ENCODE results near the gene DEXI.
"Not testable (repeated sequence)": the region's sequence is repeated elsewhere in the genome, so short reads cannot be mapped to it uniquely, and the experiment has no call there.

DEXI gene

GRCh38 chr16:10929853-10930754 is 12.2 kb downstream of the DEXI start:
- H3K9me3 ChIP-seq (ENCODE audit: control insufficient read depth, low read length) = peaks cover 1% of the 10 kb centered on the region
- no peak overlapping the region for H3K4me2 ChIP-seq (ENCODE audit: low read length, poor library complexity, severe bottlenecking)
- H2AK5ac ChIP-seq (ENCODE audit: low read length, severe bottlenecking) = no peak overlapping the region
- H2BK15ac ChIP-seq (ENCODE audit: low read depth, poor library complexity, severe bottlenecking) = no peak overlapping the region
- H2BK5ac ChIP-seq (ENCODE audit: low read depth, low read length, poor library complexity, severe bottlenecking) = no peak overlapping the region
- H3K4me1 ChIP-seq (ENCODE audit: control insufficient read depth, insufficient read depth, low read depth, low read length) = peaks cover 3% of the 10 kb centered on the region
- no peaks in the 10 kb centered on the region for H3K27me3 ChIP-seq (ENCODE audit: control insufficient read depth in 1 of 2, insufficient read depth in 1 of 2, low read length in 2 of 2)
- no peak overlapping the region for H3K27ac ChIP-seq (ENCODE audit: low read length, poor library complexity, severe bottlenecking)
- H3K14ac ChIP-seq (ENCODE audit: low read length in 2 of 2) = no peak overlapping the region
- no peak overlapping the region for H2BK120ac ChIP-seq (ENCODE audit: low read depth, low read length)
- no peak overlapping the region for H4K91ac ChIP-seq (ENCODE audit: low read length)
- no peak overlapping the region for H3K9ac ChIP-seq (ENCODE audit: low read length)
- H3K18ac ChIP-seq (ENCODE audit: low read depth in 1 of 2, low read length in 2 of 2) = no peak overlapping the region
- 97% methylated on average over 14 of the region's 15 CpGs for WGBS
- H3K23ac ChIP-seq (ENCODE audit: low read length in 2 of 2) = no peak overlapping the region
- no peak overlapping the region for H3K4me3 ChIP-seq (ENCODE audit: insufficient read depth in 1 of 2, low read depth in 1 of 2, low read length in 2 of 2)
- no peak overlapping the region for H2BK12ac ChIP-seq (ENCODE audit: low read length in 2 of 2)
- H2AFZ ChIP-seq (ENCODE audit: low read depth, low read length) = no peak overlapping the region
- H4K8ac ChIP-seq (ENCODE audit: low read length) = no peak overlapping the region
- H3K36me3 ChIP-seq (ENCODE audit: control insufficient read depth in 1 of 2, insufficient read depth in 2 of 2, low read depth in 1 of 2, low read length in 2 of 2) = peaks cover 66 to 80% of the 10 kb centered on the region in 2 experiments
- peaks cover 36% of the 10 kb centered on the region for H3K79me1 ChIP-seq (replicated peaks; ENCODE audit: low read length, poor library complexity, severe bottlenecking)
- no peak overlapping the region for H3K4ac ChIP-seq (ENCODE audit: low read depth in 1 of 2, low read length in 2 of 2)
- no peak for DNase-seq

GRCh38 chr16:10929097-10929496 is 13.2 kb downstream of the DEXI start:
- not testable (repeated sequence) for H2BK15ac ChIP-seq (ENCODE audit: low read depth, poor library complexity, severe bottlenecking); H3K23ac ChIP-seq (ENCODE audit: low read length in 2 of 2); H3K4me3 ChIP-seq (ENCODE audit: insufficient read depth in 1 of 2, low read depth in 1 of 2, low read length in 2 of 2); H3K4ac ChIP-seq (ENCODE audit: low read depth in 1 of 2, low read length in 2 of 2); H2AFZ ChIP-seq (ENCODE audit: low read depth, low read length); H3K27me3 ChIP-seq (ENCODE audit: control insufficient read depth in 1 of 2, insufficient read depth in 1 of 2, low read length in 2 of 2); H4K91ac ChIP-seq (ENCODE audit: low read length); H3K14ac ChIP-seq (ENCODE audit: low read length in 2 of 2); H3K18ac ChIP-seq (ENCODE audit: low read depth in 1 of 2, low read length in 2 of 2); H2BK5ac ChIP-seq (ENCODE audit: low read depth, low read length, poor library complexity, severe bottlenecking); H3K9ac ChIP-seq (ENCODE audit: low read length); H2BK12ac ChIP-seq (ENCODE audit: low read length in 2 of 2); DNase-seq; H2BK120ac ChIP-seq (ENCODE audit: low read depth, low read length); H4K8ac ChIP-seq (ENCODE audit: low read length); H3K4me2 ChIP-seq (ENCODE audit: low read length, poor library complexity, severe bottlenecking); H3K27ac ChIP-seq (ENCODE audit: low read length, poor library complexity, severe bottlenecking); H3K4me1 ChIP-seq (ENCODE audit: control insufficient read depth, insufficient read depth, low read depth, low read length); H2AK5ac ChIP-seq (ENCODE audit: low read length, severe bottlenecking); H3K9me3 ChIP-seq (ENCODE audit: control insufficient read depth, low read length)
- 97% methylated on average over 12 of the region's 12 CpGs for WGBS
- peaks cover 68 to 83% of the 10 kb centered on the region in 2 experiments for H3K36me3 ChIP-seq (ENCODE audit: control insufficient read depth in 1 of 2, insufficient read depth in 2 of 2, low read depth in 1 of 2, low read length in 2 of 2)
- H3K79me1 ChIP-seq (replicated peaks; ENCODE audit: low read length, poor library complexity, severe bottlenecking) = peaks cover 33% of the 10 kb centered on the region

- Histone ChIP-seq H3K27me3 (ENCODE audit: control insufficient read depth in 1 of 2, insufficient read depth in 1 of 2, low read length in 2 of 2) (no peaks in the 10 kb centered on the region), H3K79me1 (replicated peaks; ENCODE audit: low read length, poor library complexity, severe bottlenecking) (peaks cover 25% of the 10 kb centered on the region), H3K4ac (ENCODE audit: low read depth in 1 of 2, low read length in 2 of 2) (no peak overlapping the region), H2AFZ (ENCODE audit: low read depth, low read length) (no peak overlapping the region), H3K4me3 (ENCODE audit: insufficient read depth in 1 of 2, low read depth in 1 of 2, low read length in 2 of 2) (no peak overlapping the region), H3K23ac (ENCODE audit: low read length in 2 of 2) (no peak overlapping the region), H3K4me2 (ENCODE audit: low read length, poor library complexity, severe bottlenecking) (no peak overlapping the region), H2BK120ac (ENCODE audit: low read depth, low read length) (no peak overlapping the region), H2BK5ac (ENCODE audit: low read depth, low read length, poor library complexity, severe bottlenecking) (no peak overlapping the region), H4K8ac (ENCODE audit: low read length) (no peak overlapping the region), H2BK12ac (ENCODE audit: low read length in 2 of 2) (no peak overlapping the region), H3K14ac (ENCODE audit: low read length in 2 of 2) (no peak overlapping the region), H3K9ac (ENCODE audit: low read length) (no peak overlapping the region), H4K91ac (ENCODE audit: low read length) (no peak overlapping the region), H3K36me3 (ENCODE audit: control insufficient read depth in 1 of 2, insufficient read depth in 2 of 2, low read depth in 1 of 2, low read length in 2 of 2) (peaks cover 67 to 78% of the 10 kb centered on the region in 2 experiments), H2AK5ac (ENCODE audit: low read length, severe bottlenecking) (no peak overlapping the region), H3K4me1 (ENCODE audit: control insufficient read depth, insufficient read depth, low read depth, low read length) (no peaks in the 10 kb centered on the region), H3K9me3 (ENCODE audit: control insufficient read depth, low read length) (peaks cover 6% of the 10 kb centered on the region), H3K18ac (ENCODE audit: low read depth in 1 of 2, low read length in 2 of 2) (no peak overlapping the region), H2BK15ac (ENCODE audit: low read depth, poor library complexity, severe bottlenecking) (no peak overlapping the region), H3K27ac (ENCODE audit: low read length, poor library complexity, severe bottlenecking) (no peak overlapping the region)
- WGBS = 96% methylated on average over 11 of the region's 11 CpGs
- no peak for DNase-seq
Measured at GRCh38 chr16:10927497-10928112, 14.7 kb downstream of the DEXI start.

- Histone ChIP-seq H4K8ac (ENCODE audit: low read length) (no peak overlapping the region), H3K4me1 (ENCODE audit: control insufficient read depth, insufficient read depth, low read depth, low read length) (peaks cover 4% of the 10 kb centered on the region), H4K91ac (ENCODE audit: low read length) (no peak overlapping the region), H3K36me3 (ENCODE audit: control insufficient read depth in 1 of 2, insufficient read depth in 2 of 2, low read depth in 1 of 2, low read length in 2 of 2) (peaks cover 68 to 76% of the 10 kb centered on the region in 2 experiments), H3K9me3 (ENCODE audit: control insufficient read depth, low read length) (peaks cover 6% of the 10 kb centered on the region), H2AK5ac (ENCODE audit: low read length, severe bottlenecking) (no peak overlapping the region), H3K4me2 (ENCODE audit: low read length, poor library complexity, severe bottlenecking) (no peak overlapping the region), H2BK120ac (ENCODE audit: low read depth, low read length) (no peak overlapping the region), H3K27me3 (ENCODE audit: control insufficient read depth in 1 of 2, insufficient read depth in 1 of 2, low read length in 2 of 2) (no peaks in the 10 kb centered on the region), H3K23ac (ENCODE audit: low read length in 2 of 2) (no peak overlapping the region), H2BK15ac (ENCODE audit: low read depth, poor library complexity, severe bottlenecking) (no peak overlapping the region), H2AFZ (ENCODE audit: low read depth, low read length) (no peak overlapping the region), H2BK5ac (ENCODE audit: low read depth, low read length, poor library complexity, severe bottlenecking) (no peak overlapping the region), H3K27ac (ENCODE audit: low read length, poor library complexity, severe bottlenecking) (no peak overlapping the region), H3K9ac (ENCODE audit: low read length) (no peak overlapping the region), H3K4me3 (ENCODE audit: insufficient read depth in 1 of 2, low read depth in 1 of 2, low read length in 2 of 2) (no peak overlapping the region), H3K14ac (ENCODE audit: low read length in 2 of 2) (no peak overlapping the region), H3K4ac (ENCODE audit: low read depth in 1 of 2, low read length in 2 of 2) (no peak overlapping the region), H3K18ac (ENCODE audit: low read depth in 1 of 2, low read length in 2 of 2) (no peak overlapping the region), H2BK12ac (ENCODE audit: low read length in 2 of 2) (no peak overlapping the region), H3K79me1 (replicated peaks; ENCODE audit: low read length, poor library complexity, severe bottlenecking) (peaks cover 20% of the 10 kb centered on the region)
- DNase-seq = no peak
- WGBS = 96% methylated on average over 3 of the region's 5 CpGs
Measured at GRCh38 chr16:10926867-10927266, 15.4 kb downstream of the DEXI start.
